A549 (cell line): Measurements from ENCODE around the gene SAPCD1.

Experiments
- ELK1 ChIP-seq: fragments of 150-350 bp; IDR thresholded peaks from 2 replicates; pipeline ENCODE4 v1.6.1; 2014; ENCODE audit warnings: low read depth, mild to moderate bottlenecking, low read length
- MAX ChIP-seq: IDR thresholded peaks from 2 replicates; pipeline ENCODE4 v1.6.1; 2012

DNA sequence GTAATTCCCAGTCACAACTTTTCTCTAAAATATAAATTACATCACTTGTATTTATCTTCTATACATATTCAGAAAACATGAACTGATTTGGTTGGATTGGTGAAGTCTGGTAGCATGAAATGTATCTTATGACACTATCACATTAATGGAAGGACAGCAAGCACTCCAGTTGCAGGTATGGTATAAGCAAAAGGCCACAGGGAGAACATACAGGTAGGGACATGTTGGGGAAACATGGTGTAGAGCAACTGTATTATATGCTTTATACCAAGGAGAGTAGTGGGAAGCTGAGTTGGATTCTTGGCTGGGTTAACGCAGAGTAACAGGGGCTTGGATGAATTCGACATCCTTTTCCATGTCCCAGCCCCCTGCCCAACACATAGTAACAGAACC is 34.5 kb downstream of the SAPCD1 start:
- no peak for TF ChIP-seq ELK1
- TF ChIP-seq MAX: no peak
